B cell (primary cell): ENCODE results near the gene NEUROD2. TPM values are rescaled to one million over a fixed set of nuclear protein-coding genes. Genes with fewer than 3 reads are reported as not detected.

Experiments
- ATAC-seq: fragments of 200-7000 bp; cut with Tn5 transposase; one replicate; pipeline ENCODE4 v1.10.0; 2021; ENCODE audit warnings: low read depth, mild to moderate bottlenecking, moderate number of reproducible peaks, moderate library complexity
- CTCF ChIA-PET: fragments of 350-600 bp; sonication (Branson Sonifier 250); formaldehyde crosslinking; loops from one replicate; lab custom pipeline; 2021; ENCODE audit warnings: antibody characterized with exemption, inconsistent platforms; lab: Charles Lee
- POLR2A ChIA-PET: fragments of 350-600 bp; sonication (Branson Sonifier 250); formaldehyde crosslinking; loops from one replicate; lab custom pipeline; 2021; ENCODE audit warnings: antibody characterized with exemption; lab: Charles Lee
- DNase-seq: peaks from one replicate; pipeline ENCODE4 v3.0.0; 2013
- H2AFZ ChIP-seq: 2 replicates; pipeline ENCODE4 v1.6.1; 2012; ENCODE audit warnings: mild to moderate bottlenecking, low read depth, low read length; ENCODE audit not compliant: insufficient read depth, poor library complexity, severe bottlenecking
- H3K27ac ChIP-seq, 2 donors: 1 replicate in 1 of 2; 2 replicates in 1 of 2; pipeline ENCODE4 v1.5.1; 2012 to 2013; ENCODE audit warnings: low read length in 2 of 2, mild to moderate bottlenecking in 2 of 2, moderate library complexity in 1 of 2
- H3K27me3 ChIP-seq, 4 experiments: fragments of 200-600 bp in 1 of 4; sonication (generic) in 1 of 4; replicated peaks in 1 of 4; 1 replicate in 2 of 4; 2 replicates in 2 of 4; pipeline versions ENCODE4 v1.6.1 to v1.7.0; 2013 to 2016; ENCODE audit warnings: low read length in 3 of 4, mild to moderate bottlenecking in 2 of 4, mixed read lengths in 1 of 4, moderate library complexity in 1 of 4; ENCODE audit not compliant: insufficient read depth in 4 of 4, control insufficient read depth in 3 of 4; ENCODE audit errors: control extremely low read depth in 1 of 4
- H3K36me3 ChIP-seq, 2 experiments: replicated peaks in 1 of 2; 1 replicate in 1 of 2; 2 replicates in 1 of 2; pipeline versions ENCODE4 v1.6.1 to v1.7.1; 2013; ENCODE audit warnings: low read length in 1 of 2; ENCODE audit not compliant: insufficient read depth in 2 of 2, control insufficient read depth in 1 of 2; ENCODE audit errors: control extremely low read depth in 1 of 2, extremely low read depth in 1 of 2
- H3K4me1 ChIP-seq, 2 donors: fragments of 200-600 bp in 1 of 2; sonication (generic) in 1 of 2; 1 replicate in 1 of 2; 2 replicates in 1 of 2; pipeline versions ENCODE4 v1.5.1 to v1.6.1; 2013 to 2017; ENCODE audit warnings: low read length in 2 of 2; ENCODE audit not compliant: control insufficient read depth in 2 of 2, insufficient read depth in 2 of 2
- H3K4me2 ChIP-seq: replicated peaks from 2 replicates; pipeline ENCODE3; 2012; ENCODE audit warnings: mild to moderate bottlenecking, low read depth, low read length; ENCODE audit not compliant: poor library complexity, severe bottlenecking
- H3K4me3 ChIP-seq, 5 experiments: fragments of 200-600 bp in 1 of 5; sonication (generic) in 1 of 5; 1 replicate in 3 of 5; 2 replicates in 2 of 5; pipeline versions ENCODE4 v1.5.1 to v1.7.0; 2011 to 2016; ENCODE audit warnings: low read length in 4 of 5, mild to moderate bottlenecking in 4 of 5, low read depth in 2 of 5, control low read depth in 1 of 5, moderate library complexity in 1 of 5; ENCODE audit not compliant: insufficient read depth in 1 of 5; ENCODE audit errors: control extremely low read depth in 1 of 5, extremely low read depth in 1 of 5
- H3K79me2 ChIP-seq: fragments of 200-600 bp; sonication (generic); one replicate; pipeline ENCODE4 v1.6.0; 2016; ENCODE audit warnings: low read length; ENCODE audit not compliant: control insufficient read depth, insufficient read depth
- H3K9ac ChIP-seq: fragments of 200-600 bp; sonication (generic); 2 replicates; pipeline ENCODE4 v1.6.1; 2017; ENCODE audit warnings: mild to moderate bottlenecking, low read length, moderate library complexity
- H3K9me3 ChIP-seq, 3 donors: one replicate each; pipeline versions ENCODE4 v1.6.1 to v1.7.1; 2013; ENCODE audit warnings: low read length in 2 of 3; ENCODE audit not compliant: control insufficient read depth in 2 of 3, insufficient read depth in 1 of 3; ENCODE audit errors: control extremely low read depth in 1 of 3
- H4K20me1 ChIP-seq: 2 replicates; pipeline ENCODE4 v1.6.0; 2012; ENCODE audit warnings: mild to moderate bottlenecking, low read length; ENCODE audit not compliant: insufficient read depth, control insufficient read depth, poor library complexity, severe bottlenecking
- H3K27ac Mint-ChIP-seq: one replicate; pipeline ENCODE4 v1.8.0; 2021; ENCODE audit warnings: mixed read lengths
- H3K27me3 Mint-ChIP-seq: one replicate; pipeline ENCODE4 v1.8.0; 2021; ENCODE audit warnings: mixed read lengths
- H3K4me1 Mint-ChIP-seq: one replicate; pipeline ENCODE4 v1.8.0; 2021; ENCODE audit warnings: mixed read lengths
- H3K4me3 Mint-ChIP-seq: one replicate; pipeline ENCODE4 v1.8.0; 2021; ENCODE audit warnings: mixed read lengths
- H3K9me3 Mint-ChIP-seq: one replicate; pipeline ENCODE4 v1.8.0; 2022; ENCODE audit warnings: mixed read lengths; ENCODE audit not compliant: insufficient read depth
- EZH2 ChIP-seq: IDR thresholded peaks from 2 replicates; pipeline ENCODE4 v1.6.1; 2012; ENCODE audit warnings: borderline replicate concordance, low read depth, mild to moderate bottlenecking, moderate library complexity, low read length; ENCODE audit not compliant: insufficient read depth, poor library complexity, severe bottlenecking
- WGBS: methylation state at CpG from one replicate; pipeline ENCODE4 v1.1.5; 2013; ENCODE audit warnings: missing lambda C conversion rate; ENCODE audit not compliant: insufficient coverage; 5-methylcytosine and 5-hydroxymethylcytosine counted together
- intact Hi-C: fragments of 100-400 bp; cut with micrococcal nuclease; formaldehyde crosslinking; loops from one replicate; pipeline ENCODE4 v1.10.0; 2022
- polyA plus RNA-seq: library from polyadenylated mRNA; depleted of rRNA; stranded (reverse); fragments of >200 nt; gene quantifications from 2 replicates; pipeline ENCODE4 v1.2.3, GENCODE V29; 2012
- total RNA-seq, 2 donors: library from RNA; stranded (reverse); fragments of 120-200 nt in 1 of 2; gene quantifications; 1 replicate in 1 of 2; 2 replicates in 1 of 2; pipeline versions ENCODE4 v1.2.3 to v1.2.4, GENCODE V29; 2013 to 2022
- TF ChIP-seq, protein P1 (sequence below): fragments of 200-600 bp; IDR thresholded peaks from one replicate; pipeline ENCODE4 v1.8.0; 2022; ENCODE audit warnings: antibody characterized with exemption, mild to moderate bottlenecking

Gene NEUROD2
- total and polyA plus RNA-seq, 2 donors (not counting 1 experiment from before 2014, with no cell fraction given), result 0.04 TPM; not detected in 1

DNA sequence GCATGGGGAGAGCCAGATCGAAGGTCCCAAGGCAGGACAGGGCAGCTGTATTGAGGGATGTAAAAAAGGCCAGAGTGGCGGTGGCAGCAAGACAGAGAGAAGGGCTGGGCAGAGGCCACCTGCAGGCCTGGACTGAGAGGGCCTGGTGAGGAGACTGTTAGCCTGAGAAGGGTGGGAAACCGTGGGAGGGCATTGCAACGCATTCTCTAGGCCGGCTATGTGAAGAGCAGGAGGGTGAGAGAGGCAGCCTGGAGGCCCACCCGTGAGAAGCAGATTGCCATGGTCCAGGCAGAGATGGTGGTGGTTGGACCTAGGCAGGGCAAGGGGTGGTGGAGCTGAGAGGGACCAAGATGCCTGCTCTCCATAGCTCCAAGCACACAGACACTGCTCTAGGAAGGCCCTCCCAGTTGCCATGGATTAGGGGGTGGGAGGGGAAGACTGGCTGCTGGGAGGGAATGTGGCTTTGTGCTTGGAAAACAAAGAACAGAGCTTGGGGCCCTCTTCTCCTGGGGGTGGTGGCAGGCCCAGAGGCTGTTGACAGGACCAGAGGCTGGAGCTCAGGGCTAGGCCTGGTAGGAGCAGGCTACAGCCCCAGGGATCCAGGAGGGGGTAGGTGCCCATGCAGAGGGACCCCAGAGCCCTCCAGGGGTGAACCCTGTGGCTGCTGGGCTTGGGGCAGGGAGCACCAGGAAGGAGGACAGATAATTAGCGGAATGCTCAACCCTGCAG, 45.0 kb upstream of the NEUROD2 start:
- H3K36me3 ChIP-seq, result peaks cover 0 to 20% of the 10 kb centered on the region in 2 experiments
- POLR2A ChIA-PET, result no interaction called here
- CTCF ChIA-PET, result interaction anchor here (0.9 to 5.2 kb wide), 8 partner anchors 14 to 220 kb away, joined by 3 to 61 read pairs (median 12); partner anchors contain the start of genes PNMT and TCAP
- Mint-ChIP-seq H3K27ac (peak overlapping the region; percentile 18), H3K27me3 (no peaks in the 10 kb centered on the region), H3K4me1 (peaks cover 33% of the 10 kb centered on the region), H3K4me3 (no peak overlapping the region), H3K9me3 (no peaks in the 10 kb centered on the region)
- H3K4me3 ChIP-seq, result no peak overlapping the region
- H4K20me1 ChIP-seq, result peaks cover 54% of the 10 kb centered on the region
- ATAC-seq (no peak), DNase-seq (no peak)
- WGBS, result 81% methylated on average over 6 of the region's 7 CpGs
- H3K9me3 ChIP-seq, result no peaks in the 10 kb centered on the region
- TF ChIP-seq, protein P1, sequence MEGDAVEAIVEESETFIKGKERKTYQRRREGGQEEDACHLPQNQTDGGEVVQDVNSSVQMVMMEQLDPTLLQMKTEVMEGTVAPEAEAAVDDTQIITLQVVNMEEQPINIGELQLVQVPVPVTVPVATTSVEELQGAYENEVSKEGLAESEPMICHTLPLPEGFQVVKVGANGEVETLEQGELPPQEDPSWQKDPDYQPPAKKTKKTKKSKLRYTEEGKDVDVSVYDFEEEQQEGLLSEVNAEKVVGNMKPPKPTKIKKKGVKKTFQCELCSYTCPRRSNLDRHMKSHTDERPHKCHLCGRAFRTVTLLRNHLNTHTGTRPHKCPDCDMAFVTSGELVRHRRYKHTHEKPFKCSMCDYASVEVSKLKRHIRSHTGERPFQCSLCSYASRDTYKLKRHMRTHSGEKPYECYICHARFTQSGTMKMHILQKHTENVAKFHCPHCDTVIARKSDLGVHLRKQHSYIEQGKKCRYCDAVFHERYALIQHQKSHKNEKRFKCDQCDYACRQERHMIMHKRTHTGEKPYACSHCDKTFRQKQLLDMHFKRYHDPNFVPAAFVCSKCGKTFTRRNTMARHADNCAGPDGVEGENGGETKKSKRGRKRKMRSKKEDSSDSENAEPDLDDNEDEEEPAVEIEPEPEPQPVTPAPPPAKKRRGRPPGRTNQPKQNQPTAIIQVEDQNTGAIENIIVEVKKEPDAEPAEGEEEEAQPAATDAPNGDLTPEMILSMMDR, result no peak
- no peak overlapping the region for H3K9ac ChIP-seq
- H3K4me1 ChIP-seq, result peaks cover 0 to 6% of the 10 kb centered on the region in 2 donors
- H2AFZ ChIP-seq, result no peak overlapping the region
- H3K79me2 ChIP-seq, result peaks cover 53% of the 10 kb centered on the region
- no peaks in the 10 kb centered on the region for H3K27me3 ChIP-seq
- H3K27ac ChIP-seq, result no peak overlapping the region
- intact Hi-C loops, result no loop called here
- no peak overlapping the region for H3K4me2 ChIP-seq

DNA sequence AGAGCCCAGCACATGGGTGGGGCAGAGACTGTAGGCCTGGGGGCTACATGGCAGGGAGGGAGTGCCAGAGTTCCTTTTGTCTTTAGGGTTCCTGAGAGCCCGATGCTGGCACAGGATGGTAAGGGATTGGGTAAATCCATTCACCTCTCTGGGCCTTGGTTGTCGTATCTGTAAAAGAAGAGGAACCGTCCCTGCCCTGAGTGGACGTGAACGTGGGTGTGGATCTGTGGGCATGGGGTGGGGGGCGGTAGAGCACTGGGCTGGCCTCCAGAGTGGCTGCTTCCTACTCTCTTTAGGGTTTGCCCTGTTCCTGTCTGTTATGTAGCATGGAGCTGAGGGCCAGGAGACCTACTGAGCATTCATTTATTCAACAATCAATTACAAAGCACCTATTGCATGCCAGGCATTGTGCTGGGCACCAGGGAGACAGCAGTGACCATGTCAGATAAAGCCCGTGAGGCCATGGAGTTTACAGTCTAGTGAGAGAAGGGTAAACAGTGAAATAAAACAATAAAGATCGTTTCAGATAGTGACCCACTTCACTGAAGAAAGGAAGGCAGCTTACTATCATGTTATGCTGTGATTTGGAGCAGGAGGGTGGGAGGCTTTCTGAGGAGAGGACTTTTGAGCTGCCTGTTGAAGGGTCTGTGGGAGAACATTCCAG, 44.3 kb upstream of the NEUROD2 start:
- H2AFZ ChIP-seq, result no peak overlapping the region
- H3K4me1 Mint-ChIP-seq, result peaks cover 35% of the 10 kb centered on the region
- no peaks in the 10 kb centered on the region for H3K9me3 Mint-ChIP-seq
- no peak overlapping the region for H3K4me3 Mint-ChIP-seq
- WGBS, result 89% methylated on average over 6 of the region's 8 CpGs
- no peak for TF ChIP-seq EZH2
- TF ChIP-seq, protein P1, result no peak
- DNase-seq, result no peak
- H3K4me3 ChIP-seq, result no peak overlapping the region
- H3K9ac ChIP-seq, result no peak overlapping the region
- intact Hi-C loops, result no loop called here
- H3K36me3 ChIP-seq, result peaks cover 0 to 20% of the 10 kb centered on the region in 2 experiments
- peaks cover 0 to 3% of the 10 kb centered on the region in 2 donors for H3K4me1 ChIP-seq
- no peaks in the 10 kb centered on the region for H3K27me3 ChIP-seq
- no peaks in the 10 kb centered on the region for H3K27me3 Mint-ChIP-seq
- H4K20me1 ChIP-seq, result peaks cover 61% of the 10 kb centered on the region
- CTCF ChIA-PET, result interaction anchor here (0.9 to 5.2 kb wide), 9 partner anchors 13 to 220 kb away, joined by 3 to 61 read pairs (median 4); partner anchors contain the start of genes PNMT and TCAP
- POLR2A ChIA-PET, result no interaction called here
- no peak for ATAC-seq
- no peaks in the 10 kb centered on the region for H3K9me3 ChIP-seq
- peak overlapping the region; percentile 18 for H3K27ac Mint-ChIP-seq
- H3K79me2 ChIP-seq, result peaks cover 57% of the 10 kb centered on the region
- H3K27ac ChIP-seq, result no peak overlapping the region
- H3K4me2 ChIP-seq, result no peak overlapping the region
